H1 (cell line): ENCODE results near the gene VPS51. TPM values are rescaled to one million over a fixed set of nuclear protein-coding genes. Genes with fewer than 3 reads are reported as not detected.

ENCODE experiments used
- CTCF ChIA-PET: fragments of 300-600 bp; sonication (Branson Sonifier 250); formaldehyde crosslinking; loops from one replicate; lab custom pipeline; 2021; ENCODE audit not compliant: partially characterized antibody; lab: Charles Lee
- POLR2A ChIA-PET: fragments of 300-600 bp; sonication (Branson Sonifier 250); formaldehyde crosslinking; loops from one replicate; lab custom pipeline; 2021; ENCODE audit warnings: inconsistent platforms; ENCODE audit not compliant: partially characterized antibody; lab: Charles Lee
- DNase-seq, 2 experiments: peaks; one replicate each; pipeline versions ENCODE4 v3.0.0 to v3.0.0-alpha.2; 2010 to 2022; ENCODE audit warnings: low spot score in 2 of 2, low read depth in 1 of 2, mixed read lengths in 1 of 2
- FAIRE-seq: peaks from 2 replicates; lab custom pipeline; 2011; peaks lifted over from hg19 to GRCh38; lab: Jason Lieb, UNC
- H2AFZ ChIP-seq: 2 replicates; pipeline ENCODE4 v1.8.1; 2012; ENCODE audit warnings: low read length, inconsistent platforms
- H2AK5ac ChIP-seq: 2 replicates; pipeline ENCODE4 v1.6.1; 2013; ENCODE audit warnings: low read depth, low read length
- H2BK120ac ChIP-seq: replicated peaks from 2 replicates; pipeline ENCODE3; 2013; ENCODE audit warnings: low read depth, low read length, inconsistent platforms
- H2BK12ac ChIP-seq: 2 replicates; pipeline ENCODE4 v1.6.1; 2013; ENCODE audit warnings: low read depth, low read length
- H2BK15ac ChIP-seq: 2 replicates; pipeline ENCODE4 v1.6.1; 2013; ENCODE audit warnings: low read length
- H2BK20ac ChIP-seq: 2 replicates; pipeline ENCODE4 v1.6.1; 2013; ENCODE audit warnings: low read length
- H2BK5ac ChIP-seq: 2 replicates; pipeline ENCODE4 v1.6.1; 2013; ENCODE audit warnings: low read depth, low read length
- H3K14ac ChIP-seq: 2 replicates; pipeline ENCODE4 v1.6.1; 2013; ENCODE audit warnings: inconsistent platforms; ENCODE audit not compliant: insufficient read length
- H3K18ac ChIP-seq: 2 replicates; pipeline ENCODE4 v1.6.1; 2013; ENCODE audit warnings: low read length; ENCODE audit errors: extremely low read depth
- H3K23ac ChIP-seq: 2 replicates; pipeline ENCODE4 v1.6.1; 2013; ENCODE audit warnings: inconsistent platforms; ENCODE audit not compliant: insufficient read length
- H3K23me2 ChIP-seq: 2 replicates; pipeline ENCODE4 v1.6.1; 2013; ENCODE audit warnings: low read depth, low read length
- H3K27ac ChIP-seq: 2 replicates; pipeline ENCODE4 v1.6.1; 2011; ENCODE audit warnings: low read depth, low read length, inconsistent platforms
- H3K27me3 ChIP-seq, 4 experiments: replicated peaks in 1 of 4; 1 replicate in 1 of 4; 2 replicates in 3 of 4; pipeline versions ENCODE4 v1.6.1 to v1.8.1; 2011 to 2013; ENCODE audit warnings: low read length in 3 of 4, mild to moderate bottlenecking in 3 of 4, inconsistent platforms in 2 of 4, mixed read lengths in 2 of 4, moderate library complexity in 1 of 4; ENCODE audit not compliant: control insufficient read depth in 3 of 4, insufficient read depth in 3 of 4; ENCODE audit errors: extremely low read depth in 1 of 4
- H3K36me3 ChIP-seq, 4 experiments: 2 replicates each; pipeline versions ENCODE4 v1.6.1 to v1.8.1; 2011 to 2013; ENCODE audit warnings: mild to moderate bottlenecking in 4 of 4, low read length in 3 of 4, moderate library complexity in 2 of 4, control low read depth in 1 of 4, inconsistent platforms in 1 of 4; ENCODE audit not compliant: insufficient read depth in 4 of 4, control insufficient read depth in 2 of 4
- H3K4ac ChIP-seq: replicated peaks from 2 replicates; pipeline ENCODE3; 2013; ENCODE audit warnings: low read length, low read depth, mixed read lengths, inconsistent platforms; ENCODE audit not compliant: insufficient read length
- H3K4me1 ChIP-seq, 4 experiments: replicated peaks in 1 of 4; 1 replicate in 1 of 4; 2 replicates in 3 of 4; pipeline versions ENCODE4 v1.6.1 to v1.8.1; 2011 to 2013; ENCODE audit warnings: low read length in 3 of 4, inconsistent platforms in 2 of 4, mixed read lengths in 1 of 4; ENCODE audit not compliant: insufficient read depth in 4 of 4, control insufficient read depth in 3 of 4
- H3K4me2 ChIP-seq, 2 experiments: 2 replicates each; pipeline versions ENCODE4 v1.6.1 to v1.8.1; 2011 to 2013; ENCODE audit warnings: low read depth in 2 of 2, low read length in 2 of 2, control low read depth in 1 of 2, inconsistent platforms in 1 of 2, mild to moderate bottlenecking in 1 of 2; ENCODE audit not compliant: insufficient read depth in 1 of 2
- H3K4me3 ChIP-seq, 4 experiments: fragments of 200-600, 300-600 bp in 1 of 4; sonication (generic), shearing (Covaris generic), sonication (Bioruptor Twin) in 1 of 4; 2 replicates each; pipeline versions ENCODE4 v1.5.1 to v1.8.1; 2011 to 2016; ENCODE audit warnings: low read length in 4 of 4, low read depth in 3 of 4, control low read depth in 2 of 4, inconsistent platforms in 2 of 4, mild to moderate bottlenecking in 2 of 4, mixed read lengths in 1 of 4, moderate library complexity in 1 of 4; ENCODE audit not compliant: insufficient read depth in 2 of 4; ENCODE audit errors: extremely low read depth in 1 of 4
- H3K56ac ChIP-seq: replicated peaks from 2 replicates; pipeline ENCODE3; 2013; ENCODE audit warnings: low read depth, mild to moderate bottlenecking, mixed read lengths, low read length, inconsistent platforms; ENCODE audit not compliant: insufficient read length
- H3K79me1 ChIP-seq: 2 replicates; pipeline ENCODE4 v1.6.1; 2013; ENCODE audit warnings: low read depth, low read length, control low read depth
- H3K79me2 ChIP-seq, 2 experiments: 2 replicates each; pipeline versions ENCODE4 v1.6.1 to v1.8.1; 2012 to 2013; ENCODE audit warnings: low read length in 2 of 2, mild to moderate bottlenecking in 2 of 2, inconsistent platforms in 1 of 2; ENCODE audit not compliant: insufficient read depth in 2 of 2, control insufficient read depth in 1 of 2
- H3K9ac ChIP-seq, 4 experiments: replicated peaks in 1 of 4; 1 replicate in 1 of 4; 2 replicates in 3 of 4; pipeline versions ENCODE4 v1.6.1 to v1.8.1; 2011 to 2013; ENCODE audit warnings: low read depth in 3 of 4, low read length in 3 of 4, control low read depth in 2 of 4, mild to moderate bottlenecking in 2 of 4, moderate library complexity in 2 of 4, inconsistent platforms in 1 of 4; ENCODE audit errors: extremely low read depth in 1 of 4
- H3K9me3 ChIP-seq, 2 experiments: 2 replicates each; pipeline versions ENCODE4 v1.6.1 to v1.8.1; 2012 to 2013; ENCODE audit warnings: mild to moderate bottlenecking in 2 of 2, moderate library complexity in 2 of 2, control low read depth in 1 of 2, inconsistent platforms in 1 of 2, low read depth in 1 of 2, low read length in 1 of 2, mixed read lengths in 1 of 2; ENCODE audit not compliant: insufficient read depth in 2 of 2
- H4K20me1 ChIP-seq, 2 experiments: replicated peaks in 1 of 2; 2 replicates each; pipeline versions ENCODE3 to v1.8.1; 2011 to 2013; ENCODE audit warnings: inconsistent platforms in 2 of 2, low read length in 2 of 2, mild to moderate bottlenecking in 1 of 2; ENCODE audit not compliant: insufficient read depth in 2 of 2, control insufficient read depth in 1 of 2
- H4K5ac ChIP-seq: 2 replicates; pipeline ENCODE4 v1.6.1; 2013; ENCODE audit warnings: low read length, low read depth, mixed read lengths, inconsistent platforms; ENCODE audit not compliant: insufficient read length
- H4K8ac ChIP-seq: 2 replicates; pipeline ENCODE4 v1.8.0; 2013; ENCODE audit warnings: mild to moderate bottlenecking, moderate library complexity, low read length, inconsistent platforms; ENCODE audit not compliant: insufficient read depth; ENCODE audit errors: extremely low read depth
- H4K91ac ChIP-seq: replicated peaks from 2 replicates; pipeline ENCODE3; 2013; ENCODE audit warnings: low read length, mixed read lengths, inconsistent platforms; ENCODE audit not compliant: insufficient read length
- RXRA ChIP-seq: IDR thresholded peaks from 2 replicates; pipeline ENCODE4 v1.6.1; 2011; ENCODE audit warnings: low read depth, mild to moderate bottlenecking, low read length, moderate library complexity; ENCODE audit not compliant: insufficient read depth
- WGBS, 2 experiments: shearing (Covaris generic) in 1 of 2; methylation state at CpG; one replicate each; pipeline versions ENCODE4 v1.1.6 to v1.1.7; 2013 to 2015; ENCODE audit warnings: low lambda C conversion rate in 2 of 2, mixed read lengths in 2 of 2, inconsistent platforms in 1 of 2, low coverage in 1 of 2, missing lambda C conversion rate in 1 of 2; ENCODE audit not compliant: insufficient replicate concordance in 2 of 2, insufficient coverage in 1 of 2, insufficient read length in 1 of 2; ENCODE audit errors: extremely low coverage in 1 of 2, missing lambda C conversion rate in 1 of 2; 5-methylcytosine and 5-hydroxymethylcytosine counted together
- polyA plus RNA-seq, 7 experiments: library from polyadenylated mRNA; depleted of rRNA in 3 of 7; stranded (reverse) in 5 of 7; unstranded in 2 of 7; fragments of >200 nt in 5 of 7; fragments of 200-250 nt in 2 of 7; gene quantifications; 1 replicate in 5 of 7; 2 replicates in 1 of 7; 4 replicates in 1 of 7; pipeline versions ENCODE4 v1.2.1 to v1.2.3, GENCODE V29; 2011 to 2013; ENCODE audit warnings: missing spikeins in 2 of 7, mixed read lengths in 2 of 7
- total RNA-seq: library from RNA; stranded (reverse); fragmentation: NEBNext Ultra II Directional; extraction: Animal tissue kit (Norgen Biotek cat#: 25700); gene quantifications from 2 replicates; pipeline ENCODE4 v1.2.1, GENCODE V29; 2021

The VPS51 gene
- total and polyA plus RNA-seq, 2 of the 8 experiments (the other 6 are each of a cell fraction or from before 2014, with no cell fraction given) = 97.4 to 142 TPM

DNA sequence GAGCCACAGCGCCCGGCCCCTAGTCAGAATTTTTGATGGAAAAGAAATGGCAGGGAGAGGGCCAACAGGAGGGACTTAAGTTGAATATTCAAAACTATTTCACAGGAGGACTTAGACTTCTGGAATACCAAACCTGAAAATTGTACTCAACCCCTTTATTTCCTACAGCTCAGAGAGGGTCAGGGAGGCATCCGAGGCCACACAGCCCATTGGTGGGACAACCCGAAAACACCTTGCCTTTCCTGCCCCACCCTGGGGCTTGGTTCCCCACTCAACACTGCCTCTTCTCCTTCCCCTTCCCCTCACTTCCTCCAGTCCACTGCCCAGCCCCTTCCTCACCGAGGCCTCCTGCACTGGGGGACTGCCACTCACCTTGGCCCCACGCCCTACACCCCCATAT, 39.0 kb upstream of the VPS51 start:
- no peaks in the 10 kb centered on the region for H3K79me2 ChIP-seq
- no peak overlapping the region; the same call in 1 of the 2 replicates for H2BK15ac ChIP-seq
- H4K5ac ChIP-seq = no peak overlapping the region
- no peak overlapping the region for H3K56ac ChIP-seq
- no peak overlapping the region for H3K9ac ChIP-seq
- no peaks in the 10 kb centered on the region for H3K9me3 ChIP-seq
- H4K8ac ChIP-seq = no peak overlapping the region
- POLR2A ChIA-PET = interaction anchor here (0.6 to 3.4 kb wide), 6 partner anchors 9 to 450 kb away, joined by 3 to 16 read pairs (median 4); no protein-coding TSS in a partner anchor
- 85% methylated on average over 6 of the region's 6 CpGs; no CpG with 5 or more reads in 1 of the 2 experiments for WGBS, 2 experiments
- H2BK120ac ChIP-seq = no peak overlapping the region
- no peak overlapping the region for H3K23ac ChIP-seq
- no peaks in the 10 kb centered on the region for H3K23me2 ChIP-seq
- FAIRE-seq = no peak
- H2AFZ ChIP-seq = no peak overlapping the region
- no peak for DNase-seq
- H4K91ac ChIP-seq = no peak overlapping the region
- no peak overlapping the region for H2BK20ac ChIP-seq
- no peak overlapping the region for H2BK5ac ChIP-seq
- no peaks in the 10 kb centered on the region for H3K4me1 ChIP-seq
- no peak overlapping the region for H3K4me2 ChIP-seq
- no peak overlapping the region for H3K18ac ChIP-seq
- no peaks in the 10 kb centered on the region for H4K20me1 ChIP-seq
- H3K27ac ChIP-seq = no peak overlapping the region
- H3K27me3 ChIP-seq = no peaks in the 10 kb centered on the region; a peak in 2 of 7 replicates
- CTCF ChIA-PET = interaction anchor here (0.5 to 4.2 kb wide), 7 partner anchors 9 to 192 kb away, joined by 3 to 28 read pairs (median 3); no protein-coding TSS in a partner anchor
- H2BK12ac ChIP-seq = no peak overlapping the region
- H2AK5ac ChIP-seq = no peak overlapping the region
- no peak overlapping the region for H3K14ac ChIP-seq
- no peaks in the 10 kb centered on the region for H3K79me1 ChIP-seq
- H3K36me3 ChIP-seq = no peaks in the 10 kb centered on the region
- no peak overlapping the region for H3K4me3 ChIP-seq
- H3K4ac ChIP-seq = no peak overlapping the region
- TF ChIP-seq RXRA = no peak
